ENCODE results near the gene PLA2G7.

The PLA2G7 gene

GRCh38 chr6:46688117-46688965 lies 46.8 kb downstream of the PLA2G7 start:
- DNase-seq, result no peak

- DNase-seq, result no peak
Observed at GRCh38 chr6:46687619-46688097, 47.5 kb downstream of the PLA2G7 start, which contains the start of gene TDRD6. Gene TDRD6 (plus strand): TSS chr6:46687885. CDS start chr6:46688129, 244 bp downstream.

GRCh38 chr6:46684771-46685170 lies 50.4 kb downstream of the PLA2G7 start:
- DNase-seq, result no peak

- DNase-seq, result no peak
Observed at GRCh38 chr6:46677314-46677654, 57.9 kb downstream of the PLA2G7 start.

GRCh38 chr6:46676604-46677313 lies 58.4 kb downstream of the PLA2G7 start:
- DNase-seq, result no peak

GRCh38 chr6:46674410-46674809 lies 60.8 kb downstream of the PLA2G7 start:
- no peak for DNase-seq

- DNase-seq, result no peak
Observed at GRCh38 chr6:46667377-46667776, 67.8 kb downstream of the PLA2G7 start.

- no peak for DNase-seq
Observed at GRCh38 chr6:46661483-46661882, 73.7 kb downstream of the PLA2G7 start.

- DNase-seq, result no peak
Observed at GRCh38 chr6:46657642-46658041, 77.5 kb downstream of the PLA2G7 start.

GRCh38 chr6:46655803-46656202 lies 79.4 kb downstream of the PLA2G7 start:
- no peak for DNase-seq
